K562 (cell line): ENCODE measurements around the gene MSH2. TPM values are rescaled to one million over a fixed set of nuclear protein-coding genes. Genes with fewer than 3 reads are reported as not detected.

ENCODE experiments used
- ATAC-seq: fragments of 200-7000 bp; cut with Tn5 transposase; 3 replicates; pipeline ENCODE4 v1.9.1; 2020; ENCODE audit warnings: moderate library complexity
- BruUV-seq: library from RNA; stranded (reverse); fragments of 400-500 nt; replicated peaks from 2 replicates; lab custom pipeline; 2021; lab: Mats Ljungman, UMichigan
- CTCF ChIA-PET: fragments of 300-600 bp; formaldehyde crosslinking; extraction: SDS; loops from one replicate; lab custom pipeline; 2021; ENCODE audit warnings: low intra/inter-chr PET ratio; lab: Yijun Ruan, JAX
- POLR2A ChIA-PET: fragments of 300-600, 350-650 bp; sonication (Branson Sonifier 250); formaldehyde crosslinking; extraction: SDS; loops from one replicate; lab custom pipeline; 2021; ENCODE audit warnings: antibody characterized with exemption, inconsistent platforms; lab: Yijun Ruan, JAX
- DNase-seq, 4 experiments: peaks; one replicate each; pipeline versions ENCODE4 v3.0.0 to v3.0.0-alpha.2; 2011 to 2018; ENCODE audit warnings: low spot score in 3 of 4, mixed read lengths in 3 of 4; ENCODE audit errors: extremely low read depth in 1 of 4
- FAIRE-seq: peaks from 2 replicates; lab custom pipeline; 2011; peaks lifted over from hg19 to GRCh38; lab: Jason Lieb, UNC
- H2AFZ ChIP-seq: 2 replicates; pipeline ENCODE4 v1.6.0; 2011; ENCODE audit warnings: low read depth, low read length, control low read depth, inconsistent platforms
- H3K27ac ChIP-seq: fragments of 200-600 bp; 3 replicates; pipeline ENCODE4 v1.8.0; 2011; ENCODE audit warnings: low read depth, mild to moderate bottlenecking, control low read depth, inconsistent platforms, low read length, moderate library complexity, mixed read lengths; ENCODE audit errors: extremely low read depth
- H3K27me3 ChIP-seq, 2 experiments: fragments of 300-600 bp in 1 of 2; 2 replicates in 1 of 2; 3 replicates in 1 of 2; pipeline versions ENCODE4 v1.6.0 to v1.8.0; 2011; ENCODE audit warnings: inconsistent platforms in 2 of 2, low read length in 2 of 2, mild to moderate bottlenecking in 1 of 2, mixed read lengths in 1 of 2, moderate library complexity in 1 of 2; ENCODE audit not compliant: control insufficient read depth in 2 of 2, insufficient read depth in 2 of 2
- H3K36me3 ChIP-seq: fragments of 300-600 bp; 3 replicates; pipeline ENCODE4 v1.8.0; 2011; ENCODE audit warnings: mild to moderate bottlenecking, low read length, inconsistent platforms; ENCODE audit not compliant: control insufficient read depth, insufficient read depth
- H3K4me1 ChIP-seq, 2 experiments: fragments of 200-600 bp in 1 of 2; replicated peaks in 1 of 2; 2 replicates in 1 of 2; 3 replicates in 1 of 2; pipeline versions ENCODE4 v1.5.1 to v1.8.0; 2011; ENCODE audit warnings: inconsistent platforms in 2 of 2, low read length in 2 of 2, mild to moderate bottlenecking in 1 of 2, mixed read lengths in 1 of 2, moderate library complexity in 1 of 2; ENCODE audit not compliant: control insufficient read depth in 2 of 2, insufficient read depth in 2 of 2
- H3K4me2 ChIP-seq: 2 replicates; pipeline ENCODE4 v1.6.1; 2011; ENCODE audit warnings: low read length, control low read depth, inconsistent platforms, mixed read lengths; ENCODE audit not compliant: insufficient read depth
- H3K4me3 ChIP-seq: fragments of 200-600 bp; sonication (generic), shearing (Covaris generic); 2 replicates; pipeline ENCODE4 v1.5.1; 2016; ENCODE audit warnings: control low read depth, inconsistent platforms
- H3K79me2 ChIP-seq: fragments of 200-600 bp; 3 replicates; pipeline ENCODE4 v1.8.0; 2011; ENCODE audit warnings: low read length, inconsistent platforms; ENCODE audit not compliant: control insufficient read depth, insufficient read depth
- H3K9ac ChIP-seq, 2 experiments: 2 replicates each; pipeline versions ENCODE4 v1.6.0 to v1.6.1; 2011; ENCODE audit warnings: low read depth in 2 of 2, low read length in 2 of 2, control low read depth in 1 of 2, inconsistent platforms in 1 of 2, mild to moderate bottlenecking in 1 of 2, mixed read lengths in 1 of 2; ENCODE audit not compliant: insufficient read depth in 1 of 2
- H3K9me1 ChIP-seq: one replicate; pipeline ENCODE4 v1.6.0; 2011; ENCODE audit warnings: inconsistent platforms, mild to moderate bottlenecking, low read length, moderate library complexity; ENCODE audit not compliant: control insufficient read depth, insufficient read depth
- H3K9me3 ChIP-seq: replicated peaks from 2 replicates; pipeline ENCODE4 v1.5.1; 2011; ENCODE audit warnings: low read depth, low read length, inconsistent platforms; ENCODE audit not compliant: control insufficient read depth, insufficient read depth
- H4K20me1 ChIP-seq: replicated peaks from 2 replicates; pipeline ENCODE4 v1.6.1; 2011; ENCODE audit warnings: low read length, inconsistent platforms, mixed read lengths; ENCODE audit not compliant: control insufficient read depth, insufficient read depth
- ARID1B ChIP-seq: fragments of 450-650 bp; IDR thresholded peaks from 2 replicates; pipeline ENCODE4 v1.6.1; 2016; ENCODE audit warnings: antibody characterized with exemption, mild to moderate bottlenecking, inconsistent platforms
- CTBP1 ChIP-seq: fragments of 450-650 bp; IDR thresholded peaks from 2 replicates; pipeline ENCODE4 v1.6.1; 2016; ENCODE audit warnings: borderline replicate concordance
- FOXM1 ChIP-seq, 2 experiments: fragments of 450-650 bp in 1 of 2; sonication (generic) in 1 of 2; formaldehyde crosslinking in 1 of 2; IDR thresholded peaks; 2 replicates each; pipeline versions ENCODE4 v1.6.1 to v1.9.0; 2017 to 2022; ENCODE audit warnings: low read depth in 2 of 2, mild to moderate bottlenecking in 2 of 2, missing genetic modification reagents in 1 of 2, moderate library complexity in 1 of 2
- HDAC2 ChIP-seq: fragments of 450-650 bp; IDR thresholded peaks from 2 replicates; pipeline ENCODE4 v1.6.1; 2016; ENCODE audit warnings: mild to moderate bottlenecking
- JUND ChIP-seq, 2 experiments: IDR thresholded peaks; 2 replicates in 1 of 2; 3 replicates in 1 of 2; pipeline ENCODE4 v1.6.1; 2011; ENCODE audit warnings: borderline replicate concordance in 2 of 2, low read depth in 2 of 2, low read length in 2 of 2, improper control_type of control experiment in 1 of 2, missing biosample characterization in 1 of 2, missing genetic modification characterization in 1 of 2, missing genetic modification reagents in 1 of 2
- KDM1A ChIP-seq, 2 experiments: fragments of 450-650 bp; IDR thresholded peaks; 2 replicates each; pipeline ENCODE4 v1.6.1; 2016; ENCODE audit warnings: mild to moderate bottlenecking in 2 of 2
- MEF2A ChIP-seq: IDR thresholded peaks from 2 replicates; pipeline ENCODE4 v1.6.1; 2011; ENCODE audit warnings: low read depth, mild to moderate bottlenecking, low read length, moderate library complexity; ENCODE audit not compliant: control insufficient read depth
- MEF2D ChIP-seq: conservative IDR thresholded peaks from 2 replicates; pipeline ENCODE4 v1.6.1; 2016; ENCODE audit warnings: low read depth, missing genetic modification characterization, missing compliant biosample characterization
- MTA3 ChIP-seq: fragments of 450-650 bp; formaldehyde crosslinking; IDR thresholded peaks from 2 replicates; pipeline ENCODE4 v1.6.1; 2017; ENCODE audit warnings: mild to moderate bottlenecking, borderline replicate concordance
- NBN ChIP-seq: fragments of 450-650 bp; IDR thresholded peaks from 2 replicates; pipeline ENCODE4 v1.6.1; 2016; ENCODE audit warnings: low read depth, mild to moderate bottlenecking
- NFATC3 ChIP-seq: fragments of 450-650 bp; IDR thresholded peaks from 2 replicates; pipeline ENCODE4 v1.6.1; 2017; ENCODE audit warnings: mild to moderate bottlenecking
- NFIC ChIP-seq: fragments of 450-650 bp; IDR thresholded peaks from 2 replicates; pipeline ENCODE4 v1.6.1; 2017; ENCODE audit warnings: mild to moderate bottlenecking, inconsistent platforms
- PRDM10 ChIP-seq: fragments of 450-650 bp; IDR thresholded peaks from 2 replicates; pipeline ENCODE4 v1.6.1; 2018; ENCODE audit not compliant: partially characterized antibody
- SMARCA4 ChIP-seq: fragments of 450-650 bp; IDR thresholded peaks from 2 replicates; pipeline ENCODE4 v1.6.1; 2016
- SMARCE1 ChIP-seq: fragments of 450-650 bp; IDR thresholded peaks from 2 replicates; pipeline ENCODE4 v1.7.1; 2016; ENCODE audit warnings: mild to moderate bottlenecking
- TCF15 ChIP-seq: fragments of 250-450 bp; sonication (Bioruptor Pico); IDR thresholded peaks from 2 replicates; pipeline ENCODE4 v1.8.0; 2022; ENCODE audit warnings: moderate library complexity, mild to moderate bottlenecking, inconsistent platforms
- ZNF445 ChIP-seq: fragments of 250-450 bp; sonication (Bioruptor Pico); IDR thresholded peaks from 2 replicates; pipeline ENCODE4 v1.4.0; 2020; ENCODE audit warnings: low read depth, mild to moderate bottlenecking, moderate library complexity
- ZNF696 ChIP-seq: fragments of 250-450 bp; sonication (Bioruptor Pico); conservative IDR thresholded peaks from 2 replicates; pipeline ENCODE4 v1.4.0; 2020; ENCODE audit warnings: mild to moderate bottlenecking, moderate library complexity
- WGBS: fragments of 100-300 bp; shearing (Covaris generic); methylation state at CpG from one replicate; pipeline ENCODE4 v1.1.6; 2016; ENCODE audit warnings: low coverage, mixed read lengths; ENCODE audit not compliant: insufficient coverage; ENCODE audit errors: missing lambda C conversion rate; 5-methylcytosine and 5-hydroxymethylcytosine counted together
- in situ Hi-C: fragments of 300-500 bp; cut with MboI; formaldehyde crosslinking; loops from 4 replicates; pipeline ENCODE4 v1.15.0; 2018; ENCODE audit warnings: inconsistent platforms, mixed read lengths
- intact Hi-C: fragments of 100-400 bp; cut with micrococcal nuclease; formaldehyde crosslinking; loops from 2 replicates; pipeline ENCODE4 v1.14.2; 2022
- polyA plus RNA-seq, 8 experiments: library from polyadenylated mRNA; depleted of rRNA in 4 of 8; stranded (reverse) in 5 of 8; unstranded in 3 of 8; fragments of >200 nt; fragmentation: Nextera tagmentation in 2 of 8; fragmentation: Illumina TruSeq in 1 of 8; extraction: Ambion mirVana in 2 of 8; extraction: Trizol in 1 of 8; gene quantifications; 2 replicates each; pipeline versions ENCODE4 v1.2.1 to v1.2.3, GENCODE V29; 2011 to 2014; ENCODE audit warnings: inconsistent platforms in 1 of 8, missing spikeins in 1 of 8
- total RNA-seq, 7 experiments: library from RNA; depleted of rRNA in 6 of 7; stranded (reverse); fragments of >200 nt in 6 of 7; fragmentation: Illumina TruSeq in 2 of 7; extraction: Trizol in 2 of 7; gene quantifications; 2 replicates each; pipeline versions ENCODE4 v1.2.1 to v1.2.3, GENCODE V29; 2011 to 2021; ENCODE audit warnings: low replicate concordance in 1 of 7

Gene MSH2
- total and polyA plus RNA-seq, 9 of the 15 experiments (the other 6 are each of a cell fraction or from before 2014, with no cell fraction given) = 51.8 to 139 (median 113) TPM

GRCh38 chr2:47357483-47357882, 45.5 kb upstream of the MSH2 start:
- ChIA-PET POLR2A (interaction anchor here (0.6 kb wide), 1 partner anchor 32 kb away, joined by 3 read pairs; no protein-coding TSS in a partner anchor), CTCF (no interaction called here)
- Histone ChIP-seq H3K27ac (peak overlapping the region; percentile 19; the same call in 1 of the 3 replicates), H3K4me3 (no peak overlapping the region), H3K9me3 (no peaks in the 10 kb centered on the region), H3K27me3 (no peaks in the 10 kb centered on the region), H3K4me1 (peaks cover 53 to 57% of the 10 kb centered on the region in 2 experiments), H3K9me1 (no peaks in the 10 kb centered on the region), H3K79me2 (no peaks in the 10 kb centered on the region), H4K20me1 (no peaks in the 10 kb centered on the region), H2AFZ (peak overlapping the region; percentile 37), H3K9ac (no peak overlapping the region), H3K36me3 (no peaks in the 10 kb centered on the region)
- ATAC-seq = 0 out of 3 replicates have a peak, but pooled peaks have one; percentile 7
- in situ Hi-C loops (no loop called here), intact Hi-C loops (no loop called here)
- no TSS peak for BruUV-seq
- peak; percentile 46 for FAIRE-seq
- peak; percentile 28 to 76 (median 41) for DNase-seq
- TF ChIP-seq TCF15 (no peak), MEF2A (peak; percentile 37; the same call in 1 of the 2 replicates), HDAC2 (0 out of 2 replicates have a peak, but pooled peaks have one; percentile 29), MTA3 (peak; percentile 43; the same call in 1 of the 2 replicates), ZNF696 (CRISPR knock-in tag) (no peak), NFIC (peak; percentile 94), FOXM1 (IDR thresholded peaks at IDR 0.05; ENCODE audit: low read depth) (no peak), FOXM1 (CRISPR knock-in tag; IDR thresholded peaks at IDR 0.05; ENCODE audit: low read depth) (no peak), MEF2D (tag) (peak; percentile 69; the same call in 1 of the 2 replicates), JUND (IDR thresholded peaks at IDR 0.05; ENCODE audit: borderline replicate concordance, low read depth, low read length) (no peak), JUND (tag; IDR thresholded peaks at IDR 0.05; ENCODE audit: borderline replicate concordance, low read depth, low read length) (peak; percentile 22; the same call in 1 of the 3 replicates), ARID1B (0 out of 2 replicates have a peak, but pooled peaks have one; percentile 38), NBN (peak; percentile 33; the same call in 1 of the 2 replicates), SMARCA4 (peak; percentile 31; the same call in 1 of the 2 replicates), NFATC3 (no peak), KDM1A (IDR thresholded peaks at IDR 0.05) (0 out of 4 replicates have a peak, but pooled peaks of 1 of the 2 experiments have one; percentile 20), PRDM10 (no peak), CTBP1 (0 out of 2 replicates have a peak, but pooled peaks have one; percentile 18), SMARCE1 (peak; percentile 27; the same call in 1 of the 2 replicates), ZNF445 (CRISPR knock-in tag) (no peak)
- TF ChIP-seq, all 486 proteins: peak for 12
- peak overlapping the region; percentile 29 for H3K4me2 ChIP-seq
- 5% methylated on average over 4 of the region's 4 CpGs for WGBS
